Heart right ventricle (tissue), 16 donors: ENCODE data around the gene MAZ. TPM values are rescaled to one million over a fixed set of nuclear protein-coding genes. Genes with fewer than 3 reads are reported as not detected.

Source experiments
- ATAC-seq, 8 donors: fragments of 200-7000 bp; cut with Tn5 transposase; one replicate each; pipeline ENCODE4 v1.9.1; 2020; ENCODE audit warnings: mild to moderate bottlenecking in 8 of 8, moderate library complexity in 8 of 8, moderate number of reproducible peaks in 1 of 8
- DNase-seq, 2 donors: peaks; one replicate each; pipeline ENCODE4 v3.0.0-alpha.2; 2020
- H3K27ac ChIP-seq, 10 donors: fragments of 200-600 bp; sonication (generic) in 2 of 10; one replicate each; pipeline versions ENCODE4 v1.5.0 to v1.8.0; 2020 to 2022; ENCODE audit warnings: mild to moderate bottlenecking in 3 of 10
- H3K27me3 ChIP-seq, 7 donors: fragments of 200-600 bp; one replicate each; pipeline ENCODE4 v1.8.0; 2021 to 2022; ENCODE audit warnings: mild to moderate bottlenecking in 2 of 7
- H3K36me3 ChIP-seq, 9 donors: fragments of 200-600 bp; sonication (generic) in 1 of 9; one replicate each; pipeline versions ENCODE4 v1.5.0 to v1.8.0; 2020 to 2022; ENCODE audit warnings: mild to moderate bottlenecking in 2 of 9
- H3K4me1 ChIP-seq, 9 donors: fragments of 200-600 bp; sonication (generic) in 1 of 9; one replicate each; pipeline versions ENCODE4 v1.5.0 to v1.8.0; 2020 to 2022; ENCODE audit warnings: mild to moderate bottlenecking in 4 of 9
- H3K4me3 ChIP-seq, 10 donors: fragments of 200-600 bp; sonication (generic) in 2 of 10; one replicate each; pipeline versions ENCODE4 v1.5.0 to v1.8.0; 2020 to 2022; ENCODE audit warnings: mild to moderate bottlenecking in 7 of 10, moderate library complexity in 2 of 10
- H3K9me3 ChIP-seq, 11 donors: fragments of 200-600 bp in 10 of 11; sonication (generic) in 2 of 11; one replicate each; pipeline versions ENCODE4 v1.5.0 to v1.8.0; 2013 to 2022; ENCODE audit warnings: mild to moderate bottlenecking in 2 of 11, control low read depth in 1 of 11, moderate library complexity in 1 of 11
- WGBS, 2 donors: extraction: QIAGEN DNeasy Blood & Tissue Kit; methylation state at CpG; one replicate each; pipeline ENCODE4 v1.1.7; 2013; ENCODE audit warnings: inconsistent platforms in 1 of 2; 5-methylcytosine and 5-hydroxymethylcytosine counted together
- intact Hi-C, 10 donors: fragments of 100-400 bp; cut with DNase I; formaldehyde crosslinking; loops; one replicate each; pipeline versions ENCODE4 v1.11.1 to v1.14.2; 2022
- polyA plus RNA-seq, 2 donors: library from polyadenylated mRNA; stranded (reverse); fragments of 200-250 nt; gene quantifications; one replicate each; pipeline ENCODE4 v1.2.3, GENCODE V29; 2013
- total RNA-seq, 10 donors: library from RNA; stranded (reverse); fragmentation: NEBNext Ultra II Directional in 3 of 10; extraction: Animal tissue kit (Norgen Biotek cat#: 25700) in 3 of 10; gene quantifications; one replicate each; pipeline versions ENCODE4 v1.2.1 to v1.2.4, GENCODE V29; 2021 to 2023
- TF ChIP-seq, protein P1 (sequence below), 9 donors: fragments of 200-600 bp; sonication (generic) in 2 of 9; IDR thresholded peaks; one replicate each; pipeline versions ENCODE4 v1.5.0 to v1.8.0; 2021 to 2022; ENCODE audit warnings: antibody characterized with exemption in 9 of 9, mild to moderate bottlenecking in 5 of 9, moderate library complexity in 1 of 9
- donor health status: Arrhythmogenic right ventricular cardiomyopathy.
- donor health status: ischemic (EF 13 %, LVEDD 7.1; RV severe dilation, severe dysfunction).
- donor health status: healthy with polysubstance abuse.
- donor health status: DM: no; HTN: yes; CAD: no.
- donor health status: DM: no; HTN: no; CAD: no.
- donor health status: ischemic (EF 25% LVEDD 6.9; RV normal size, moderate dysfunction).
- donor health status: ischemic (EF 25% LVEDD 5.7; RV mildly dilated, moderate dysfunction).
- donor health status: healthy.
- donor health status: DM: yes; HTN: yes; CAD: no.
- donor health status: Ischemic cardiomyopathy.
- donor health status: ischemic (EF 35%, LVEDD 5.7; RV mildly dilated, moderate dysfunction).
- donor health status: nonischemic (EF 11% LVEDD 7.7; RV severe dilation, severe dysfunction).
- donor health status: DM: yes; HTN: yes; CAD: no.
- donor health status: PGD.
- donor health status: ischemic (EF 29% LVEDD 5.4; RV normal size, mild dysfunction).
- donor health status: nonischemic (EF 23%, LVEDD 6.1; RV moderate dilation, normal function).

MAZ gene
- total and polyA plus RNA-seq, 12 donors, result 44.2 to 115 (median 66.3) TPM

- Histone ChIP-seq H3K27ac (peak overlapping the region in 9 of 10 donors; percentile 77 to 96 (median 91)), H3K9me3 (no peaks in the 10 kb centered on the region), H3K36me3 (peaks cover 0 to 28% (median 0%) of the 10 kb centered on the region in 9 donors), H3K27me3 (peaks cover 0 to 16% (median 0%) of the 10 kb centered on the region in 7 donors), H3K4me1 (peaks cover 17 to 84% (median 65%) of the 10 kb centered on the region in 9 donors), H3K4me3 (peak overlapping the region in 9 of 10 donors; percentile 63 to 80 (median 71))
- TF ChIP-seq, protein P1, sequence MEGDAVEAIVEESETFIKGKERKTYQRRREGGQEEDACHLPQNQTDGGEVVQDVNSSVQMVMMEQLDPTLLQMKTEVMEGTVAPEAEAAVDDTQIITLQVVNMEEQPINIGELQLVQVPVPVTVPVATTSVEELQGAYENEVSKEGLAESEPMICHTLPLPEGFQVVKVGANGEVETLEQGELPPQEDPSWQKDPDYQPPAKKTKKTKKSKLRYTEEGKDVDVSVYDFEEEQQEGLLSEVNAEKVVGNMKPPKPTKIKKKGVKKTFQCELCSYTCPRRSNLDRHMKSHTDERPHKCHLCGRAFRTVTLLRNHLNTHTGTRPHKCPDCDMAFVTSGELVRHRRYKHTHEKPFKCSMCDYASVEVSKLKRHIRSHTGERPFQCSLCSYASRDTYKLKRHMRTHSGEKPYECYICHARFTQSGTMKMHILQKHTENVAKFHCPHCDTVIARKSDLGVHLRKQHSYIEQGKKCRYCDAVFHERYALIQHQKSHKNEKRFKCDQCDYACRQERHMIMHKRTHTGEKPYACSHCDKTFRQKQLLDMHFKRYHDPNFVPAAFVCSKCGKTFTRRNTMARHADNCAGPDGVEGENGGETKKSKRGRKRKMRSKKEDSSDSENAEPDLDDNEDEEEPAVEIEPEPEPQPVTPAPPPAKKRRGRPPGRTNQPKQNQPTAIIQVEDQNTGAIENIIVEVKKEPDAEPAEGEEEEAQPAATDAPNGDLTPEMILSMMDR (IDR thresholded peaks at IDR 0.05), result no peak
- ATAC-seq, result no peak
- intact Hi-C loops, result loop anchor here in 6 of 10 donors (5.0 to 10.0 kb wide), 5 partner anchors 47 to 840 kb away; partner anchors contain the start of genes CDIPT (in 4 of the 6), FBRS (in 1 of the 6), HIRIP3 (in 1 of the 6) and INO80E (in 1 of the 6)
- 5% methylated on average over 39 of the region's 39 CpGs for WGBS, 2 donors
- peak in 1 of 2 donors; percentile 31 for DNase-seq
These were observed 8.8 kb downstream of the MAZ start for GRCh38 chr16:29815032-29815721.

GRCh38 chr16:29815793-29816693 lies 9.7 kb downstream of the MAZ start, which contains the start of gene PAGR1:
Gene PAGR1, plus strand, starts transcription at chr16:29816152. Its CDS starts 374 bp downstream, at chr16:29816526.
- Histone ChIP-seq H3K27ac (peak within 1 kb of the TSS; percentile 77 to 96 (median 90)), H3K9me3 (no peaks in the 10 kb centered on the region), H3K36me3 (peaks cover 0 to 25% (median 0%) of the 10 kb centered on the region in 9 donors), H3K4me3 (peak within 1 kb of the TSS; percentile 57 to 80 (median 71)), H3K4me1 (peaks cover 8 to 78% (median 65%) of the 10 kb centered on the region in 9 donors), H3K27me3 (peaks cover 0 to 16% (median 0%) of the 10 kb centered on the region in 7 donors)
- intact Hi-C loops, result loop anchor here in 6 of 10 donors (1.0 to 10.0 kb wide), 7 partner anchors 26 to 839 kb away; partner anchors contain the start of genes CDIPT (in 5 of the 6), FBRS (in 1 of the 6), HIRIP3 (in 1 of the 6) and INO80E (in 1 of the 6)
- DNase-seq (peak; percentile 98 to 99), ATAC-seq (peak; percentile 82 to 91 (median 86))
- 0% methylated on average over 67 to 70 of the region's 70 CpGs for WGBS, 2 donors
- TF ChIP-seq, protein P1 (IDR thresholded peaks at IDR 0.05), result peak; percentile 78 to 97 (median 91)

- DNase-seq (peak; percentile 58 to 69), ATAC-seq (peak; percentile 9 to 57 (median 46))
- H3K4me1 ChIP-seq, result peaks cover 12 to 78% (median 65%) of the 10 kb centered on the region in 9 donors
- H3K36me3 ChIP-seq, result peaks cover 0 to 25% (median 0%) of the 10 kb centered on the region in 9 donors
- H3K27me3 ChIP-seq, result peaks cover 0 to 11% (median 0%) of the 10 kb centered on the region in 7 donors
- peak overlapping the region; percentile 57 to 80 (median 71) for H3K4me3 ChIP-seq
- H3K27ac ChIP-seq, result peak overlapping the region; percentile 77 to 96 (median 90)
- intact Hi-C loops, result loop anchor here in 6 of 10 donors (1.0 to 10.0 kb wide), 7 partner anchors 27 to 838 kb away; partner anchors contain the start of genes CDIPT (in 5 of the 6), FBRS (in 1 of the 6), HIRIP3 (in 1 of the 6) and INO80E (in 1 of the 6)
- TF ChIP-seq, protein P1 (IDR thresholded peaks at IDR 0.05), result peak in 1 of 9 donors; percentile 7
- H3K9me3 ChIP-seq, result no peaks in the 10 kb centered on the region
- WGBS, 2 donors, result 3 to 4% methylated on average over 35 to 37 of the region's 37 CpGs
These were observed 10.5 kb downstream of the MAZ start for GRCh38 chr16:29816694-29817441.
